Heart left ventricle (tissue), 13 donors: ENCODE data around the gene CA7.

ENCODE experiments used
- POLR2A ChIP-seq, 2 donors: fragments of 450-650 bp; IDR thresholded peaks; one replicate each; pipeline ENCODE4 v1.6.1; 2017; ENCODE audit warnings: antibody characterized with exemption in 2 of 2, mild to moderate bottlenecking in 2 of 2, moderate library complexity in 2 of 2
- TF ChIP-seq, protein P1 (sequence below), 12 donors: fragments of 200-600 bp; sonication (generic) in 4 of 12; IDR thresholded peaks; one replicate each; pipeline versions ENCODE4 v1.5.0 to v1.8.0; 2018 to 2022; ENCODE audit warnings: antibody characterized with exemption in 12 of 12, mild to moderate bottlenecking in 5 of 12
- donor health status: ischemic (EF 13 %, LVEDD 7.1; RV severe dilation, severe dysfunction).
- donor health status: DM: no; HTN: yes; CAD: no.
- donor health status: DM: no; HTN: no; CAD: no.
- donor health status: ischemic (EF 25% LVEDD 6.9; RV normal size, moderate dysfunction).
- donor health status: ischemic (EF 25% LVEDD 5.7; RV mildly dilated, moderate dysfunction).
- donor health status: ischemic (EF 35%, LVEDD 5.7; RV mildly dilated, moderate dysfunction).
- donor health status: nonischemic (EF 11% LVEDD 7.7; RV severe dilation, severe dysfunction).
- donor health status: DM: yes; HTN: yes; CAD: no.
- donor health status: PGD.
- donor health status: ischemic (EF 29% LVEDD 5.4; RV normal size, mild dysfunction).
- donor health status: nonischemic (EF 23%, LVEDD 6.1; RV moderate dilation, normal function).

DNA sequence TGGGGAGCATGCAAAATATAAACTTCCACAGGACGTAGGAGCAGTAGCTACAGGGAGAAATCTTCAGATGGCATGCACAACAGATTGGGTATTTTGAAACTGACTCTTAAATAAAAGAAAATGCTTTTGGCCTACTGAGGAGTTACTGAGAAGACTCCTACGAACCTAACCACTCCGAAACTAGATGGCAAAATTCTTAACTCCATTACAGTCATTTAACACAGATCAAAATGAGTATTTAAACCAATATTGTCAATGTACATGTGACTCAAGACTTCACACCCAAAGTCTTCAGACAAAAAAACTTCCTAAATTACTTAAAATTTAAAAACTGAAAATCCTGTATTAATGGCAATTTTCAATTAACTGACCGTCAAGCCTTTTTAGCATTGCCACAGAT lies 34.4 kb upstream of the CA7 start:
- TF ChIP-seq, protein P1, sequence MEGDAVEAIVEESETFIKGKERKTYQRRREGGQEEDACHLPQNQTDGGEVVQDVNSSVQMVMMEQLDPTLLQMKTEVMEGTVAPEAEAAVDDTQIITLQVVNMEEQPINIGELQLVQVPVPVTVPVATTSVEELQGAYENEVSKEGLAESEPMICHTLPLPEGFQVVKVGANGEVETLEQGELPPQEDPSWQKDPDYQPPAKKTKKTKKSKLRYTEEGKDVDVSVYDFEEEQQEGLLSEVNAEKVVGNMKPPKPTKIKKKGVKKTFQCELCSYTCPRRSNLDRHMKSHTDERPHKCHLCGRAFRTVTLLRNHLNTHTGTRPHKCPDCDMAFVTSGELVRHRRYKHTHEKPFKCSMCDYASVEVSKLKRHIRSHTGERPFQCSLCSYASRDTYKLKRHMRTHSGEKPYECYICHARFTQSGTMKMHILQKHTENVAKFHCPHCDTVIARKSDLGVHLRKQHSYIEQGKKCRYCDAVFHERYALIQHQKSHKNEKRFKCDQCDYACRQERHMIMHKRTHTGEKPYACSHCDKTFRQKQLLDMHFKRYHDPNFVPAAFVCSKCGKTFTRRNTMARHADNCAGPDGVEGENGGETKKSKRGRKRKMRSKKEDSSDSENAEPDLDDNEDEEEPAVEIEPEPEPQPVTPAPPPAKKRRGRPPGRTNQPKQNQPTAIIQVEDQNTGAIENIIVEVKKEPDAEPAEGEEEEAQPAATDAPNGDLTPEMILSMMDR (IDR thresholded peaks at IDR 0.05) = no peak
- TF ChIP-seq POLR2A (IDR thresholded peaks at IDR 0.05) = no peak
